ENCODE data around the gene HTR7. TPM values are rescaled to one million over a fixed set of nuclear protein-coding genes. Genes with fewer than 3 reads are reported as not detected.

HTR7 gene
- polyA plus RNA-seq, 2 of the 4 experiments (the other 2 are of a cell fraction): 0.04 to 0.05 TPM

GRCh38 chr10:90746829-90747228 is 111.0 kb downstream of the HTR7 start:
- ChIA-PET CTCF (interaction anchor here (1.3 to 3.4 kb wide), 4 partner anchors 10 to 124 kb away, joined by 3 to 17 read pairs (median 11); partner anchors contain the start of gene RPP30), POLR2A (no interaction called here)
- Histone ChIP-seq H3K4me1 (no peaks in the 10 kb centered on the region), H3K9me3 (no peaks in the 10 kb centered on the region), H3K4me2 (no peak overlapping the region), H3K27ac (no peak overlapping the region), H3K4me3 (no peak overlapping the region)
- TF ChIP-seq CBX2 (IDR thresholded peaks at IDR 0.05; ENCODE audit: borderline replicate concordance, low read depth) (no peak), EHMT2 (IDR thresholded peaks at IDR 0.05; ENCODE audit: low read depth) (no peak), JUNB (IDR thresholded peaks at IDR 0.05) (no peak), SREBF2 (IDR thresholded peaks at IDR 0.05) (no peak), ZSCAN20 (CRISPR knock-in tag; IDR thresholded peaks at IDR 0.05) (no peak), HDAC2 (IDR thresholded peaks at IDR 0.05) (no peak), ESRRA (IDR thresholded peaks at IDR 0.05; ENCODE audit: borderline replicate concordance, low read length) (no peak), HMGXB4 (CRISPR knock-in tag; IDR thresholded peaks at IDR 0.05; ENCODE audit: borderline replicate concordance) (no peak), MAX (IDR thresholded peaks at IDR 0.05) (no peak), CHD4 (IDR thresholded peaks at IDR 0.05; ENCODE audit: borderline replicate concordance) (no peak), POLR2AphosphoS2 (conservative IDR thresholded peaks at IDR 0.05; ENCODE audit: low read length) (no peak), PBX3 (IDR thresholded peaks at IDR 0.05) (no peak), MAZ (IDR thresholded peaks at IDR 0.05; ENCODE audit: borderline replicate concordance, low read depth, low read length) (no peak), FOSB (CRISPR knock-in tag; IDR thresholded peaks at IDR 0.05) (no peak), EP300 (IDR thresholded peaks at IDR 0.05) (no peak), ZFP36 (IDR thresholded peaks at IDR 0.05; ENCODE audit: borderline replicate concordance, partially characterized antibody) (no peak)
- TF ChIP-seq, protein P1, sequence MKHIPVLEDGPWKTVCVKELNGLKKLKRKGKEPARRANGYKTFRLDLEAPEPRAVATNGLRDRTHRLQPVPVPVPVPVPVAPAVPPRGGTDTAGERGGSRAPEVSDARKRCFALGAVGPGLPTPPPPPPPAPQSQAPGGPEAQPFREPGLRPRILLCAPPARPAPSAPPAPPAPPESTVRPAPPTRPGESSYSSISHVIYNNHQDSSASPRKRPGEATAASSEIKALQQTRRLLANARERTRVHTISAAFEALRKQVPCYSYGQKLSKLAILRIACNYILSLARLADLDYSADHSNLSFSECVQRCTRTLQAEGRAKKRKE (CRISPR knock-in tag; IDR thresholded peaks at IDR 0.05; ENCODE audit: low read depth): no peak
- TF ChIP-seq, protein P2, sequence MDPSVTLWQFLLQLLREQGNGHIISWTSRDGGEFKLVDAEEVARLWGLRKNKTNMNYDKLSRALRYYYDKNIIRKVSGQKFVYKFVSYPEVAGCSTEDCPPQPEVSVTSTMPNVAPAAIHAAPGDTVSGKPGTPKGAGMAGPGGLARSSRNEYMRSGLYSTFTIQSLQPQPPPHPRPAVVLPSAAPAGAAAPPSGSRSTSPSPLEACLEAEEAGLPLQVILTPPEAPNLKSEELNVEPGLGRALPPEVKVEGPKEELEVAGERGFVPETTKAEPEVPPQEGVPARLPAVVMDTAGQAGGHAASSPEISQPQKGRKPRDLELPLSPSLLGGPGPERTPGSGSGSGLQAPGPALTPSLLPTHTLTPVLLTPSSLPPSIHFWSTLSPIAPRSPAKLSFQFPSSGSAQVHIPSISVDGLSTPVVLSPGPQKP (IDR thresholded peaks at IDR 0.05; ENCODE audit: low read depth, low read length): no peak
- WGBS (ENCODE audit: missing lambda C conversion rate): 19% methylated on average over 3 of the region's 3 CpGs
- FAIRE-seq (no peak), DNase-seq (ENCODE audit: low read depth in 1 of 2, low spot score in 1 of 2) (no peak), ATAC-seq (no peak)

DNA sequence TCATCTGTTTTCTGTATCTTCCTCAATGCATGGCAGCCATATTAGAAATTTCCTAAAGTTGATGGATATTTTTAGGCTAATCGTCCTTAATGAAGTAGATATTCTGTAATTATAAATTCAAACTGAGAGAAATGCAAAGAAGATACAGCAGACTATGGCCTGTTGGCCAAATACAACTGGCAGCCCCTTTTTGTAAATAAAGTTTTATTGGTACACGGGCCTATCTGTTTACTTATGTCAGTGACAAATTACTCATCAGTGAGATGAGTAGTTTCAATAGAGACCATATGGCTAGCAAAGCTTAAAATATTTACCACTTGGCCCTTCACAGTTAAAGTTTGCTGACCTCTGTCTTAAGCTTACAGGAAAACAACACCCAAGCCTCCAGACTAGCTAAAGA is 112.3 kb downstream of the HTR7 start:
- CTCF ChIA-PET: interaction anchor here (3.4 kb wide), 1 partner anchor 117 kb away, joined by 17 read pairs; no protein-coding TSS in a partner anchor
- Histone ChIP-seq H3K9me3 (no peaks in the 10 kb centered on the region), H3K4me3 (no peak overlapping the region), H3K27ac (no peak overlapping the region), H3K4me1 (no peaks in the 10 kb centered on the region), H3K4me2 (no peak overlapping the region)
- 0% methylated on average over 2 of the region's 2 CpGs for WGBS (ENCODE audit: missing lambda C conversion rate)
- POLR2A ChIA-PET: no interaction called here
- no peak for DNase-seq (ENCODE audit: low read depth in 1 of 2, low spot score in 1 of 2)
- TF ChIP-seq RCOR1 (IDR thresholded peaks at IDR 0.05; ENCODE audit: low read depth, low read length) (no peak), RAD21 (conservative IDR thresholded peaks at IDR 0.05 in 1 of 2, IDR thresholded peaks at IDR 0.05 in 1 of 2) (no peak), NR3C1 (IDR thresholded peaks at IDR 0.05) (no peak), MAX (IDR thresholded peaks at IDR 0.05) (no peak)
- no peak for FAIRE-seq
- no peak for ATAC-seq

Measured in A549 (cell line).